Fibroblast of skin of left quadriceps (primary cell): Measurements from ENCODE around the gene OR2T8.

Experiments
- DNase-seq, 2 experiments: peaks; one replicate each; pipeline ENCODE4 v3.0.0-alpha.2; 2013; ENCODE audit warnings: low read depth in 2 of 2

The OR2T8 gene

DNA sequence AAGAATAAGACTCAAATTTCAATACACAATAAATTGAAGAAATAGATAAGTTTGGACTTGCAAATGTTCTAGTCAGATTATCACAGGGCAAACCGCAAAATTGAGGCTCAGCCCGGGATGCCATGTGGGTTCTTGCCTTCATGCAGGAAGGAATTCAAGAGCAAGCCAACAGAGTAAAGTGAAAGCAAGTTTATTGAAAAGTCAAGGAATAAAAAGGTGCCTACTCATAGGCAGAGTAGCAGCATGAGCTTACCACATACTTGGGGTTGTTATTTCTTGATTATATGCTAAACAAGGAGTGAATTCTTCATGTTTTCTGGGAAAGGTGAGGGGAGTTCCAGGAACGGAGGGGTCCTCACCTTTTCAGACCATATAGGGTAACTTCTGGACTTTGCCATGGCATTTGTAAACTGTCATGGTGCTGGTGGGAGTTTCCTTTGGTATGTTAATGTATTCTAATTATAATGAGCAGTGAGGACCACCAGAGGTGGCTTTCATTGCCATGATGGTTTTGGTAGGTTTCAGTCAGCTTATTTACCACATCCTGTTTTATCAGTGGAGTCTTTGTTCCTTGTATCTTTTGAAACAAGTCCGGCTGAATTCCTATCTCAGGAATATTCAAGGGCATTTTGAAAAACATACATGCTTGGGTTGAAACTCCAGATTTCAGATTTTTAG is 43.0 kb downstream of the OR2T8 start:
- no peak for DNase-seq

- DNase-seq: no peak
Measured at GRCh38 chr1:247964933-247965332, 44.9 kb downstream of the OR2T8 start, which contains the start of gene OR2AK2. OR2AK2 (plus strand) TSS chr1:247965233; CDS start chr1:247965377, 144 bp downstream.

DNA sequence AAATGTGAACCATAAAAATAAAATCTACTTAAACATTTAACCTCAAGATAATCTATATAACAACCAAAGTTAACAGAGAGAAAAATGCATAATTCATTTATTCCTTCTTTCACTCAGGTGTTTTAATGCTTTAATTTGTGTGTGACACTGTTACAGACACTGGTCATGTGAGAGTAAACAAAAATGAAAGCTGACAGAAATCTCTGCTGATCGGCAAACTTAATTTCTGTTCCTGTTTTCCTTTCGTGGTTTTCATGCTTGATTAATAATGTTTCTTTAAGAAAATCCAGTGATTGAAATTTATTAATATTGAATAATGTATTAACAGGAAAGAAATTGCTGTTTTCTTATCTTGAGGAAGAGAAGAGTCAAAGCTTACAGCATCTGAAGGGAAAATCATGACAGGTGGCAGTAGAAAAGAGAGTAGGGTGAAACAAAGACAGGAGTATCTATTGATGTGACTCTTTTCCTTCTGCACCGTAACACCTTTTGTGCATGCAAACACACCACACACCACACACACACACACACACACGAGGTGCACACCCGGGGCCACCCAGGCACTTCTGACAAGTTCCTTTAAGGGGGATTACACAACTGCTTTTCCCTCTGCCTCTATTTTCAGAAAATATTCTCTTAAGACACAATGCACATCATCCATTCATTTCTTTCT is 46.6 kb downstream of the OR2T8 start:
- no peak for DNase-seq
